ENCODE results near the gene IL1A. TPM values are rescaled to one million over a fixed set of nuclear protein-coding genes. Genes with fewer than 3 reads are reported as not detected.

IL1A gene
- total RNA-seq, 1 experiment from 2014 or later = 0.42 TPM

DNA sequence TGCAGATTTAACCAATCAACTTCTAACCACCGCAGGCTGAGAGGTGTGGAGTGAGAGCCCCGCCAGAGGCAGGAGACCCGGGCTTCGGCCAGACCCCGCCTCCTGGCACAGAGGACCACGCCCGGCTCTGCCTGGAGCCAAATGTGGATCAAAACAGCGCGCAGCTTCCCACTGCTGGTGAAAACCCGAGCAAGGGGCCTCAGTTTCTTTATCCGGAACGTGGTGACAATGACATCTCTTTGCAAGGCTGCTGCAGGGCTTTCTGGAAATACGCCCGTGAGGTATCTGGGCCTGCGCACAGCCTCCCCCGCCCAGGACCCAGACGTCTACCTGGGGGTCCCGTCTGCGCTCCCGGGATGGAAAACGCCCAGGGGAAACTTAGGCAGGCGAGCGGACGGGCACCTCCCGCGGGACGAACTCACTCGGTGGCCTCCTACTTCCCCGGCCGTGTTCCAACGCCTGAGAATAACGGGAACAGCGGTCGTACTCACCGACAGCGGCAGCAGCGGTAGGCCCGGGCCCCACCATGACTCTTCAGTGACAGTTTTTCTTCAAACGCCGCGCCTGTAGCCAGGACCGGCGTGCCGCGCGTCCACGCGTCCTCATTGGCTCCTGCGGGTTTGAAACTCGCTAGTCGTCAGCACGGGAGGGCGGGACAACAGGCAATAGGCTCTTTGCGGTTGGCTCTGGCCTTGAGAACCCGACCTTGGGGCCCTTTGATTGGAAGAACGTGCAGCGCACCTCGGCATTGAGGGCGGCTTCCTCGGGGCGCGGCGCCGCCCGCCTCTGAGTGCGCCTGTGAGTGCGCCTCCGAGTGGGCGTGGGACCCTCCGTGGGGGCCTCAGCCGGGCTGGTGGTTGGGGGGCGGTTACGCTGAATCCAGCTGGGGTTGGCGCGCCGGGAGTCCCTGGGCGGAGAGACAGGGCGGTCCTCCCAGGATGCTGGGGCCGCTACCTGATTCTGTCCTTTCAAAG is 19.9 kb downstream of the IL1A start, which contains the start of gene CKAP2L (continued):
- TF ChIP-seq, protein P1, sequence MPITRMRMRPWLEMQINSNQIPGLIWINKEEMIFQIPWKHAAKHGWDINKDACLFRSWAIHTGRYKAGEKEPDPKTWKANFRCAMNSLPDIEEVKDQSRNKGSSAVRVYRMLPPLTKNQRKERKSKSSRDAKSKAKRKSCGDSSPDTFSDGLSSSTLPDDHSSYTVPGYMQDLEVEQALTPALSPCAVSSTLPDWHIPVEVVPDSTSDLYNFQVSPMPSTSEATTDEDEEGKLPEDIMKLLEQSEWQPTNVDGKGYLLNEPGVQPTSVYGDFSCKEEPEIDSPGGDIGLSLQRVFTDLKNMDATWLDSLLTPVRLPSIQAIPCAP (CRISPR knock-in tag; IDR thresholded peaks at IDR 0.05) = no peak
- TF ChIP-seq, protein P2, sequence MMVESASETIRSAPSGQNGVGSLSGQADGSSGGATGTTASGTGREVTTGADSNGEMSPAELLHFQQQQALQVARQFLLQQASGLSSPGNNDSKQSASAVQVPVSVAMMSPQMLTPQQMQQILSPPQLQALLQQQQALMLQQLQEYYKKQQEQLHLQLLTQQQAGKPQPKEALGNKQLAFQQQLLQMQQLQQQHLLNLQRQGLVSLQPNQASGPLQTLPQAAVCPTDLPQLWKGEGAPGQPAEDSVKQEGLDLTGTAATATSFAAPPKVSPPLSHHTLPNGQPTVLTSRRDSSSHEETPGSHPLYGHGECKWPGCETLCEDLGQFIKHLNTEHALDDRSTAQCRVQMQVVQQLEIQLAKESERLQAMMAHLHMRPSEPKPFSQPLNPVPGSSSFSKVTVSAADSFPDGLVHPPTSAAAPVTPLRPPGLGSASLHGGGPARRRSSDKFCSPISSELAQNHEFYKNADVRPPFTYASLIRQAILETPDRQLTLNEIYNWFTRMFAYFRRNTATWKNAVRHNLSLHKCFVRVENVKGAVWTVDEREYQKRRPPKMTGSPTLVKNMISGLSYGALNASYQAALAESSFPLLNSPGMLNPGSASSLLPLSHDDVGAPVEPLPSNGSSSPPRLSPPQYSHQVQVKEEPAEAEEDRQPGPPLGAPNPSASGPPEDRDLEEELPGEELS (CRISPR knock-in tag; IDR thresholded peaks at IDR 0.05) = no peak
- no peak for TF ChIP-seq PRDM15 (CRISPR knock-in tag; IDR thresholded peaks at IDR 0.05)
- TF ChIP-seq KAT7 (CRISPR knock-in tag; IDR thresholded peaks at IDR 0.05; ENCODE audit: borderline replicate concordance) = no peak
- TF ChIP-seq TP53 (CRISPR knock-in tag; IDR thresholded peaks at IDR 0.05) = no peak
- TF ChIP-seq PRRX2 (CRISPR knock-in tag; IDR thresholded peaks at IDR 0.05) = no peak
- TF ChIP-seq ZNF138 (CRISPR knock-in tag; conservative IDR thresholded peaks at IDR 0.05) = no peak
- no peak for TF ChIP-seq EMX1 (CRISPR knock-in tag; IDR thresholded peaks at IDR 0.05)
- no peak for TF ChIP-seq ZNF671 (CRISPR knock-in tag; IDR thresholded peaks at IDR 0.05)
- no peak for TF ChIP-seq USF1 (CRISPR knock-in tag; IDR thresholded peaks at IDR 0.05)
- TF ChIP-seq ZNF263 (CRISPR knock-in tag; IDR thresholded peaks at IDR 0.05; ENCODE audit: low read depth) = no peak
- TF ChIP-seq NR2C2 (CRISPR knock-in tag; IDR thresholded peaks at IDR 0.05) = no peak
- TF ChIP-seq, protein P3, sequence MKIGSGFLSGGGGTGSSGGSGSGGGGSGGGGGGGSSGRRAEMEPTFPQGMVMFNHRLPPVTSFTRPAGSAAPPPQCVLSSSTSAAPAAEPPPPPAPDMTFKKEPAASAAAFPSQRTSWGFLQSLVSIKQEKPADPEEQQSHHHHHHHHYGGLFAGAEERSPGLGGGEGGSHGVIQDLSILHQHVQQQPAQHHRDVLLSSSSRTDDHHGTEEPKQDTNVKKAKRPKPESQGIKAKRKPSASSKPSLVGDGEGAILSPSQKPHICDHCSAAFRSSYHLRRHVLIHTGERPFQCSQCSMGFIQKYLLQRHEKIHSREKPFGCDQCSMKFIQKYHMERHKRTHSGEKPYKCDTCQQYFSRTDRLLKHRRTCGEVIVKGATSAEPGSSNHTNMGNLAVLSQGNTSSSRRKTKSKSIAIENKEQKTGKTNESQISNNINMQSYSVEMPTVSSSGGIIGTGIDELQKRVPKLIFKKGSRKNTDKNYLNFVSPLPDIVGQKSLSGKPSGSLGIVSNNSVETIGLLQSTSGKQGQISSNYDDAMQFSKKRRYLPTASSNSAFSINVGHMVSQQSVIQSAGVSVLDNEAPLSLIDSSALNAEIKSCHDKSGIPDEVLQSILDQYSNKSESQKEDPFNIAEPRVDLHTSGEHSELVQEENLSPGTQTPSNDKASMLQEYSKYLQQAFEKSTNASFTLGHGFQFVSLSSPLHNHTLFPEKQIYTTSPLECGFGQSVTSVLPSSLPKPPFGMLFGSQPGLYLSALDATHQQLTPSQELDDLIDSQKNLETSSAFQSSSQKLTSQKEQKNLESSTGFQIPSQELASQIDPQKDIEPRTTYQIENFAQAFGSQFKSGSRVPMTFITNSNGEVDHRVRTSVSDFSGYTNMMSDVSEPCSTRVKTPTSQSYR (CRISPR knock-in tag; IDR thresholded peaks at IDR 0.05) = 0 out of 2 replicates have a peak, but pooled peaks have one; percentile 44
- TF ChIP-seq NFE2L1 (CRISPR knock-in tag; IDR thresholded peaks at IDR 0.05) = peak; percentile 64; the same call in 1 of the 2 replicates
- no peak for TF ChIP-seq SMAD4 (CRISPR knock-in tag; IDR thresholded peaks at IDR 0.05)
- no peak for TF ChIP-seq NR3C1 (CRISPR knock-in tag; conservative IDR thresholded peaks at IDR 0.05; ENCODE audit: low read depth)
- no peak for TF ChIP-seq ZNF532 (CRISPR knock-in tag; IDR thresholded peaks at IDR 0.05; ENCODE audit: borderline replicate concordance)
- no peak for TF ChIP-seq ZNF396 (CRISPR knock-in tag; IDR thresholded peaks at IDR 0.05; ENCODE audit: borderline replicate concordance)
- TF ChIP-seq GABPB1 (CRISPR knock-in tag; IDR thresholded peaks at IDR 0.05) = peak; percentile 94
- no peak for TF ChIP-seq NFATC4 (CRISPR knock-in tag; IDR thresholded peaks at IDR 0.05)
- TF ChIP-seq ZNF512 (CRISPR knock-in tag; IDR thresholded peaks at IDR 0.05; ENCODE audit: borderline replicate concordance) = no peak

Data from WTC11 (cell line).